ENCODE measurements around the gene MKI67. TPM values are rescaled to one million over a fixed set of nuclear protein-coding genes. Genes with fewer than 3 reads are reported as not detected.

MKI67 gene
- total and polyA plus RNA-seq, 2 of the 4 experiments (the other 2 are of a cell fraction) = 13.5 to 36.4 TPM

DNA sequence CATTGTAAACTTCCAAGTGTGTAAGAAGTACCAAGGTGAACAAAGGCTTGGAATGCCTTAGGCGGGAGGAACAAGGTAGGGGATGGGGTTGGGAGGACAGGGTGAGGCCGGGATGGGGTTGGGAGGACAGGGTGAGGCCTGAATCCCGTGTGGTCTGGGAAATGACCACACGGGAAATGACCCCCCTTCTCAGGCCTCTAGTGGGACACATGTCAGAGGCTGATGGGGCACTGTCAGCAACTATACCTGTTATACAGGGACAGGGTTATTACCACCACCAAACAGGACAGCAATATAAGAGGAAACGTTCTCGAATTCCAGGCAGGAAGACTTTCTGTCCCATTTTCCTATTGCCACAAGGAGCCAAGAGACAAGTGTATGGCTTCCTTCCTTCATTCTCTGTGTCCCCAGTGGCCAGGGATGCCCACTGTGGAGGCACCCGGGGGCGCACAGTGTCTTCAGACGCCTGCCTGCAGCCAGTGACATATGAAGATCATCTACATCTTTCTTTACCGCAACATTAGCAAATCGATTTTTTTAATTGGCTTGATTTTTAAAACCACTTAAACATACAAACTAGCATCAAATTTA, 1.3 kb downstream of the MKI67 start:
- ChIA-PET POLR2A (ENCODE audit: unreplicated experiment) (no interaction called here), CTCF (interaction anchor here (1.2 kb wide), 1 partner anchor 9 kb away, joined by 4 read pairs; no protein-coding TSS in a partner anchor)
- dilution Hi-C loops (cut with HindIII; ENCODE audit: low sequenced_read_pairs, unreplicated experiment) (no loop called here), intact Hi-C loops (cut with micrococcal nuclease) (no loop called here), in situ Hi-C loops (cut with MboI; ENCODE audit: low sequenced_read_pairs) (no loop called here)
- H3K4me1 ChIP-seq (ENCODE audit: control insufficient read depth, insufficient read depth, low read length) = peaks cover 6% of the 10 kb centered on the region; the same call in 1 of the 2 replicates
- peaks cover 6 to 7% of the 10 kb centered on the region in 2 experiments; a peak in 3 of 4 replicates for H3K79me1 ChIP-seq (ENCODE audit: low read depth in 1 of 2, low read length in 2 of 2)
- no peak overlapping the region for H2BK120ac ChIP-seq (ENCODE audit: low read depth, low read length)
- no peaks in the 10 kb centered on the region for H3K27me3 ChIP-seq (ENCODE audit: control insufficient read depth, insufficient read depth, low read length)
- peak overlapping the region; percentile 87 for H3K4me3 ChIP-seq (ENCODE audit: insufficient read depth, low read depth, low read length)
- TF ChIP-seq CHD1 (IDR thresholded peaks at IDR 0.05; ENCODE audit: low read depth, low read length) = no peak
- TF ChIP-seq, protein P1, sequence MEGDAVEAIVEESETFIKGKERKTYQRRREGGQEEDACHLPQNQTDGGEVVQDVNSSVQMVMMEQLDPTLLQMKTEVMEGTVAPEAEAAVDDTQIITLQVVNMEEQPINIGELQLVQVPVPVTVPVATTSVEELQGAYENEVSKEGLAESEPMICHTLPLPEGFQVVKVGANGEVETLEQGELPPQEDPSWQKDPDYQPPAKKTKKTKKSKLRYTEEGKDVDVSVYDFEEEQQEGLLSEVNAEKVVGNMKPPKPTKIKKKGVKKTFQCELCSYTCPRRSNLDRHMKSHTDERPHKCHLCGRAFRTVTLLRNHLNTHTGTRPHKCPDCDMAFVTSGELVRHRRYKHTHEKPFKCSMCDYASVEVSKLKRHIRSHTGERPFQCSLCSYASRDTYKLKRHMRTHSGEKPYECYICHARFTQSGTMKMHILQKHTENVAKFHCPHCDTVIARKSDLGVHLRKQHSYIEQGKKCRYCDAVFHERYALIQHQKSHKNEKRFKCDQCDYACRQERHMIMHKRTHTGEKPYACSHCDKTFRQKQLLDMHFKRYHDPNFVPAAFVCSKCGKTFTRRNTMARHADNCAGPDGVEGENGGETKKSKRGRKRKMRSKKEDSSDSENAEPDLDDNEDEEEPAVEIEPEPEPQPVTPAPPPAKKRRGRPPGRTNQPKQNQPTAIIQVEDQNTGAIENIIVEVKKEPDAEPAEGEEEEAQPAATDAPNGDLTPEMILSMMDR (conservative IDR thresholded peaks at IDR 0.05; ENCODE audit: low read depth, low read length) = no peak
- no peak for TF ChIP-seq FOS (IDR thresholded peaks at IDR 0.05; ENCODE audit: low read depth, low read length)
- TF ChIP-seq NFE2L2 (IDR thresholded peaks at IDR 0.05; ENCODE audit: low read depth, low read length) = no peak
- H3K9ac ChIP-seq (ENCODE audit: low read depth, low read length) = peak overlapping the region; percentile 77; the same call in 1 of the 2 replicates
- peak overlapping the region; percentile 45 for H2AFZ ChIP-seq (replicated peaks; ENCODE audit: low read length, poor library complexity)
- peak overlapping the region; percentile 79 for H3K23ac ChIP-seq (ENCODE audit: low read depth, low read length)
- H3K18ac ChIP-seq (ENCODE audit: low read depth, low read length) = no peak overlapping the region
- H2BK5ac ChIP-seq (ENCODE audit: low read depth, low read length, poor library complexity, severe bottlenecking) = no peak overlapping the region
- H3K4ac ChIP-seq (ENCODE audit: low read depth, low read length) = no peak overlapping the region
- H3K27ac ChIP-seq (ENCODE audit: insufficient read depth, low read length) = no peak overlapping the region
- H3K56ac ChIP-seq (ENCODE audit: extremely low read depth, insufficient read depth, low read length) = no peak overlapping the region; the same call in 1 of the 2 replicates
- ATAC-seq (ENCODE audit: low read depth) (no peak), DNase-seq (no peak)
- no peak overlapping the region for H4K5ac ChIP-seq (ENCODE audit: low read depth, low read length)
- H2AK5ac ChIP-seq (ENCODE audit: low read depth, low read length) = no peak overlapping the region
- H3K36me3 ChIP-seq (ENCODE audit: control insufficient read depth, insufficient read depth, low read length) = no peaks in the 10 kb centered on the region
- H4K91ac ChIP-seq (ENCODE audit: insufficient read depth, low read depth, low read length) = no peak overlapping the region
- no peaks in the 10 kb centered on the region for H3K9me3 ChIP-seq (ENCODE audit: control insufficient read depth, insufficient read depth, low read length)
- H3K14ac ChIP-seq (replicated peaks; ENCODE audit: low read depth, low read length) = peak overlapping the region; percentile 13
- peaks cover 9% of the 10 kb centered on the region; the same call in 1 of the 2 replicates for H4K20me1 ChIP-seq (ENCODE audit: insufficient read depth, low read length)
- no peak overlapping the region for H2BK20ac ChIP-seq (ENCODE audit: low read depth, low read length)
- no peak overlapping the region for H2BK15ac ChIP-seq (ENCODE audit: low read depth, low read length)
- BruUV-seq (replicated peaks) = no TSS peak
- peak overlapping the region; percentile 27 to 64; a peak in 1 of 4 replicates for H4K8ac ChIP-seq (ENCODE audit: low read depth in 2 of 2, low read length in 2 of 2)
- H3K4me2 ChIP-seq (ENCODE audit: low read depth, low read length) = peak overlapping the region; percentile 98
- no peak overlapping the region for H2AK9ac ChIP-seq (replicated peaks; ENCODE audit: low read depth, low read length, poor library complexity)
- WGBS, 2 experiments (ENCODE audit: extremely low coverage in 2 of 2, insufficient read length in 1 of 2) = 0% methylated on average over 1 of the region's 11 CpGs; no CpG with 5 or more reads in 1 of the 2 experiments
- peaks cover 6% of the 10 kb centered on the region; the same call in 1 of the 2 replicates for H3K9me1 ChIP-seq (ENCODE audit: insufficient read depth, low read length)
